IPS-15b (cell line): ENCODE data around the gene IRF7.
"Not testable (repeated sequence)": the region's sequence is repeated elsewhere in the genome, so short reads cannot be mapped to it uniquely, and the experiment has no call there.

Experiments used
- H3K27me3 ChIP-seq: one replicate; pipeline ENCODE4 v1.6.1; 2013; ENCODE audit warnings: low read length; ENCODE audit not compliant: control insufficient read depth, insufficient read depth
- H3K36me3 ChIP-seq: one replicate; pipeline ENCODE4 v1.6.1; 2013; ENCODE audit warnings: low read length; ENCODE audit not compliant: control insufficient read depth, insufficient read depth
- H3K4me1 ChIP-seq: one replicate; pipeline ENCODE4 v1.6.1; 2013; ENCODE audit warnings: mild to moderate bottlenecking, low read length; ENCODE audit not compliant: control insufficient read depth, insufficient read depth
- H3K4me3 ChIP-seq: one replicate; pipeline ENCODE4 v1.5.1; 2013; ENCODE audit warnings: low read depth, low read length
- H3K9ac ChIP-seq: one replicate; pipeline ENCODE4 v1.6.1; 2013; ENCODE audit warnings: low read depth, mild to moderate bottlenecking, low read length
- H3K9me3 ChIP-seq: one replicate; pipeline ENCODE4 v1.6.1; 2013; ENCODE audit warnings: mild to moderate bottlenecking, low read length; ENCODE audit not compliant: control insufficient read depth, insufficient read depth

IRF7 gene

GRCh38 chr11:615504-616319 is at the start of gene IRF7:
IRF7 (minus strand) TSS chr11:615950; CDS start chr11:615364, 586 bp downstream.
- peaks cover 26% of the 10 kb centered on the region for H3K36me3 ChIP-seq
- peak within 1 kb of the TSS; percentile 76 for H3K9ac ChIP-seq
- H3K4me1 ChIP-seq: no peaks in the 10 kb centered on the region
- peak within 1 kb of the TSS; percentile 68 for H3K4me3 ChIP-seq
- no peaks in the 10 kb centered on the region for H3K9me3 ChIP-seq
- no peaks in the 10 kb centered on the region for H3K27me3 ChIP-seq

GRCh38 chr11:665062-665703 is 49.4 kb upstream of the IRF7 start:
- no peaks in the 10 kb centered on the region for H3K9me3 ChIP-seq
- H3K27me3 ChIP-seq: no peaks in the 10 kb centered on the region
- no peaks in the 10 kb centered on the region for H3K4me1 ChIP-seq
- H3K4me3 ChIP-seq: no peak overlapping the region
- no peak overlapping the region for H3K9ac ChIP-seq
- H3K36me3 ChIP-seq: peaks cover 4% of the 10 kb centered on the region

- Histone ChIP-seq H3K4me1 (no peaks in the 10 kb centered on the region), H3K27me3 (no peaks in the 10 kb centered on the region), H3K9ac (no peak overlapping the region), H3K36me3 (peaks cover 10% of the 10 kb centered on the region), H3K4me3 (no peak overlapping the region), H3K9me3 (no peaks in the 10 kb centered on the region)
These were observed 47.0 kb upstream of the IRF7 start for GRCh38 chr11:662689-663274.

- Histone ChIP-seq H3K36me3 (peaks cover 12% of the 10 kb centered on the region), H3K27me3 (no peaks in the 10 kb centered on the region), H3K9me3 (no peaks in the 10 kb centered on the region), H3K4me1 (no peaks in the 10 kb centered on the region), H3K4me3 (no peak overlapping the region), H3K9ac (no peak overlapping the region)
These were observed 45.1 kb upstream of the IRF7 start for GRCh38 chr11:660681-661444.

DNA sequence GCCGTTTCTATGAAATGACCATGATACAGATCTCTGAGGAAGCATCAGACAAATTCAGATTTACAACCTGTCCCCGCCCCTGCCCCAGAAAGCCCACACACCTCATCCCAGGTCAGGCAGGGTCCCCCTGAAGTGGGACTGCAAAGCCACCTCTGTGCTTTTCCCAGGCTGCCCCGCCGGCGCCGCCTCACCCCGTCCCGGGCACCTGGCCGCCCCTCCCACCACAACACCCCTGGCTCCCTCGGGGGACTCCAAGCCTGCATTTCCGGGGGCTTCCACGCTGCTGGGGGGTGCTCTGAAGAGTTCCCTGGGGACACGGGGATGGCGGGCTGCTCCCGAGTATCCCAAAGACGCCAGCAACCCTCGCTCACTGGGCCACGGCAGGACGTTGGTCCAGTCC is 44.5 kb upstream of the IRF7 start:
- Histone ChIP-seq H3K9me3 (no peaks in the 10 kb centered on the region), H3K4me1 (no peaks in the 10 kb centered on the region), H3K36me3 (peaks cover 12% of the 10 kb centered on the region), H3K9ac (no peak overlapping the region), H3K27me3 (no peaks in the 10 kb centered on the region), H3K4me3 (no peak overlapping the region)

DNA sequence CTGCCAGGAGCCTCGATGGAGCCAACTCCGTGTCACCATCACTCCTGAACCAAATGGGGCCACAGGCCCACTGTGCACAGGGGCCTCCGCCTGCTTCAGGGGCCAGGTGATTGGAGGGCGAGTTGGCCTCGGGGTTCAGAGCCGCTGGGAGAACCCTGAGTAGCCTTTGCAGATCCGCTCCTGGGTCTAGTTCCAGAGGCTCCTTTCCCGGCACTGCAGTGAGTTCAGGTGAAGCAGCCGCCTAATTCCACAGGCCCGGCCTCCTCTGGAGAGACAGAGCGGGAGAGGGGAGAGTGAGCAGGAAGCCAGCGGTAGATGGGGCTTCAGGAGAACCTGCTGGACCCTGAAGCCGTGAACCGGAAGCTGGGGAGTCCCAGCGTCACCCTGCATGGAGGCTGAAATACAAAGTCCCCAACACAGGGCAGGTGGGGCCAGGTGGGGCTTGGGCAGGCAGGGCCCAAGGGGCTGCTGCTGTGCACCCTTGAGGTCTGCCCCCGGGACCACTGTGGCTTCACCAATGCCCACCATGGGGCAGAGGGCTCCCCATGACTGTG is 43.9 kb upstream of the IRF7 start:
- H3K27me3 ChIP-seq: no peaks in the 10 kb centered on the region
- no peak overlapping the region for H3K9ac ChIP-seq
- no peaks in the 10 kb centered on the region for H3K4me1 ChIP-seq
- no peaks in the 10 kb centered on the region for H3K9me3 ChIP-seq
- peaks cover 12% of the 10 kb centered on the region for H3K36me3 ChIP-seq
- H3K4me3 ChIP-seq: no peak overlapping the region

GRCh38 chr11:657691-658126 is 42.0 kb upstream of the IRF7 start:
- Histone ChIP-seq H3K4me3 (no peak overlapping the region), H3K36me3 (peaks cover 16% of the 10 kb centered on the region), H3K27me3 (no peaks in the 10 kb centered on the region), H3K4me1 (no peaks in the 10 kb centered on the region), H3K9me3 (no peaks in the 10 kb centered on the region), H3K9ac (no peak overlapping the region)

DNA sequence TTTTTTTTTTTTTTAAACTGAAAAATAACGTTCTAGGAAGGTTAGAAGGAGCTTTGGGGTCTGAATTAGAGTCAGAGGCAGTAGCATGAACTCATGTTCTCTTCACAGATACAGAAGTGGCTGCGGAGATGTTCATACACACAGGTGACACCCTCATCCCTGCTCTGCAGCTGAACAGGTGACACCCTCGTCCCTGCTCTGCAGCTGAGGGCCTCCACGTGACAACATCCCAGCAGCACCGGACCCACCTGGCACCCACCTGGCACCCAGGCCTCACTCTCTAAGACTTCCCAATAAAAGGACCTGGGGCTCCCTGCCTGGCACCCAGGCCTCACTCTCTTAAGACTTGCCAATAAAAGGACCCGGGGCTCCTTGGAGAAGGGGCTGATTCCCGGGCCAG is 41.1 kb upstream of the IRF7 start:
- peaks cover 13% of the 10 kb centered on the region for H3K36me3 ChIP-seq
- H3K27me3 ChIP-seq: no peaks in the 10 kb centered on the region
- no peak overlapping the region for H3K4me3 ChIP-seq
- no peaks in the 10 kb centered on the region for H3K4me1 ChIP-seq
- H3K9ac ChIP-seq: no peak overlapping the region
- H3K9me3 ChIP-seq: no peaks in the 10 kb centered on the region

- H3K27me3 ChIP-seq: no peaks in the 10 kb centered on the region
- H3K9ac ChIP-seq: no peak overlapping the region
- no peak overlapping the region for H3K4me3 ChIP-seq
- no peaks in the 10 kb centered on the region for H3K9me3 ChIP-seq
- H3K36me3 ChIP-seq: peaks cover 13% of the 10 kb centered on the region
- no peaks in the 10 kb centered on the region for H3K4me1 ChIP-seq
These were observed 40.7 kb upstream of the IRF7 start for GRCh38 chr11:656426-656825.

- H3K9me3 ChIP-seq: no peaks in the 10 kb centered on the region
- no peaks in the 10 kb centered on the region for H3K4me1 ChIP-seq
- H3K27me3 ChIP-seq: no peaks in the 10 kb centered on the region
- peaks cover 13% of the 10 kb centered on the region for H3K36me3 ChIP-seq
- no peak overlapping the region for H3K9ac ChIP-seq
- H3K4me3 ChIP-seq: no peak overlapping the region
These were observed 39.4 kb upstream of the IRF7 start for GRCh38 chr11:655036-655726.

GRCh38 chr11:654444-654843 is 38.7 kb upstream of the IRF7 start:
- H3K27me3 ChIP-seq, H3K4me3 ChIP-seq, H3K4me1 ChIP-seq, H3K9ac ChIP-seq, H3K36me3 ChIP-seq, H3K9me3 ChIP-seq: not testable (repeated sequence)
